GM18499 (cell line): Measurements from ENCODE around the gene EMILIN3.

Source experiments
- ATAC-seq: cut with Tn5 transposase; IDR thresholded peaks from one replicate; pipeline ENCODE4 v1.9.1; 2021; ENCODE audit warnings: moderate number of reproducible peaks; ENCODE audit not compliant: insufficient read depth, unreplicated experiment

EMILIN3 gene

GRCh38 chr20:41364967-41365765 is 1.5 kb downstream of the EMILIN3 start:
- no peak for ATAC-seq

- no peak for ATAC-seq
Observed at GRCh38 chr20:41364236-41364855, 2.3 kb downstream of the EMILIN3 start.

GRCh38 chr20:41363601-41364000 is 3.0 kb downstream of the EMILIN3 start:
- no peak for ATAC-seq

GRCh38 chr20:41362748-41363140 is 3.9 kb downstream of the EMILIN3 start:
- no peak for ATAC-seq

GRCh38 chr20:41361757-41362747 is 4.6 kb downstream of the EMILIN3 start:
- ATAC-seq = no peak

- no peak for ATAC-seq
Observed at GRCh38 chr20:41360831-41361756, 5.5 kb downstream of the EMILIN3 start.

GRCh38 chr20:41359541-41360011 is 7.0 kb downstream of the EMILIN3 start:
- ATAC-seq = no peak

- no peak for ATAC-seq
Observed at GRCh38 chr20:41358717-41359116, 7.9 kb downstream of the EMILIN3 start.

- ATAC-seq = no peak
Observed at GRCh38 chr20:41358230-41358629, 8.4 kb downstream of the EMILIN3 start.

GRCh38 chr20:41357424-41358163 is 9.0 kb downstream of the EMILIN3 start:
- no peak for ATAC-seq

- ATAC-seq = no peak
Observed at GRCh38 chr20:41356951-41357350, 9.7 kb downstream of the EMILIN3 start.

GRCh38 chr20:41355598-41356203 is 10.9 kb downstream of the EMILIN3 start:
- ATAC-seq = no peak

- no peak for ATAC-seq
Observed at GRCh38 chr20:41355192-41355591, 11.4 kb downstream of the EMILIN3 start.

GRCh38 chr20:41353530-41353929 is 13.1 kb downstream of the EMILIN3 start:
- ATAC-seq = no peak

- ATAC-seq = no peak
Observed at GRCh38 chr20:41352666-41353065, 14.0 kb downstream of the EMILIN3 start.

- no peak for ATAC-seq
Observed at GRCh38 chr20:41352106-41352505, 14.5 kb downstream of the EMILIN3 start.

- no peak for ATAC-seq
Observed at GRCh38 chr20:41350408-41350962, 16.1 kb downstream of the EMILIN3 start.

GRCh38 chr20:41349943-41350342 is 16.7 kb downstream of the EMILIN3 start:
- ATAC-seq = no peak
